ENCODE data around the gene PAX3. TPM values are rescaled to one million over a fixed set of nuclear protein-coding genes. Genes with fewer than 3 reads are reported as not detected.

Gene PAX3
- polyA plus RNA-seq, 4 donors, result 0.24 TPM; not detected in 3

DNA sequence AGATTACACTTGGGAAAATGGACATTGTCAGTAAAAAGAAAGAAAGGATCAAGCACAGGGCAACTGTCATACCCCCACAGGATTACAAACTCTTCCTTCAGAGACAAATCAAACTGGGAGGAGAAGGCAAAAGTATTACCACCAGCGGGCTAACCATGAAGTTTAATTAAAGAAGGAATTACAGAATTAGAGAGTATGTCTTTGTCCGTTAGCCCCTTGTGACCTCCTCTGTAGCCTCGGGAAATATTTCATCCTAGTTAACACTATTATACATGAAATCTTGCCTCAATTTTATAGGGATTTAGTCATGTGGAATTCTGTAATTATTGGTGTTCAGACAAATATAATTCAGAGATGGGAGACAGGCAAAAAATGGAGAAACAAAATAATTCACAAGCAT, 60.7 kb downstream of the PAX3 start:
- no peak for DNase-seq (ENCODE audit: low read depth in 4 of 4, low spot score in 3 of 4)

- no peak for DNase-seq (ENCODE audit: low read depth in 4 of 4, low spot score in 3 of 4)
Measured at GRCh38 chr2:222232839-222233238, 66.0 kb downstream of the PAX3 start.

DNA sequence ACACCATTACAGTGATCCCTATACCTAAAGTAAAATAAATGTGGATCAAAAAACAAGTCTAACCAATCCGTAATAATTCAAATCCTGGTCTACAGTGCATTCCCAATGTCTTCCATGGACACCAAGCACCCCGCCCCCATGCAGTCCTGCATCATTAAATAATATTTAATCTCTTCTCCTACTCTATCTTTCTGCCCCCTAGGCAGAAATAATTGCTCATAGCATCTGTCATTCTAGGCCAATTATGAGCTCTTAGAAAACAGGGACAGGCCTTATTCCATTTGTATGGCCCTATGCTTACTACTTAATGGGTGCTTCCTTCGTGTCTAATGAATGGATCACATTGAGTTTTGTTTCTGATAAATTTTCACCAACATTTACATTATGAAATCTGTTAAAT, 66.4 kb downstream of the PAX3 start:
- DNase-seq (ENCODE audit: low read depth in 4 of 4, low spot score in 3 of 4), result no peak

GRCh38 chr2:222228054-222228453, 70.7 kb downstream of the PAX3 start:
- no peak for DNase-seq (ENCODE audit: low read depth in 4 of 4, low spot score in 3 of 4)

DNA sequence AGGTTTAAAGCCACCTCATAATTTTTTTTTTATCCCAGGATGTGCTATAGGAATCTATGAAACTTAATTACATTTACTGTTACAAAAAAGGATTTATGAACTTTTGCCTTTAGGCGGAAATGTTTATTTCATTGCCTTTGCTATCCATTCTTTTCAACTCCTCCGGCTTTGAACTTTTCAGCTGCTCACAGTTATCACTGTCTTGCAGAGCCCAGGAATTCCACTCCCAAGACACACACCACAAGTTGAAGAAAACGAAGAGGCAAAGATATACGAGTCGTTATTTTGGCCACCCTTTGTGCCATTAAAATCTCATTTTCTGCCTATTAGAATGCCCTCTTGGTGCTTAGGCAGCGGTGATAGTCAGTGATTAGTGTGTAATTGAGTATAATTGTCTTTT, 80.0 kb downstream of the PAX3 start:
- DNase-seq (ENCODE audit: low read depth in 4 of 4, low spot score in 3 of 4), result no peak

GRCh38 chr2:222217712-222218111, 81.1 kb downstream of the PAX3 start:
- no peak for DNase-seq (ENCODE audit: low read depth in 4 of 4, low spot score in 3 of 4)

DNA sequence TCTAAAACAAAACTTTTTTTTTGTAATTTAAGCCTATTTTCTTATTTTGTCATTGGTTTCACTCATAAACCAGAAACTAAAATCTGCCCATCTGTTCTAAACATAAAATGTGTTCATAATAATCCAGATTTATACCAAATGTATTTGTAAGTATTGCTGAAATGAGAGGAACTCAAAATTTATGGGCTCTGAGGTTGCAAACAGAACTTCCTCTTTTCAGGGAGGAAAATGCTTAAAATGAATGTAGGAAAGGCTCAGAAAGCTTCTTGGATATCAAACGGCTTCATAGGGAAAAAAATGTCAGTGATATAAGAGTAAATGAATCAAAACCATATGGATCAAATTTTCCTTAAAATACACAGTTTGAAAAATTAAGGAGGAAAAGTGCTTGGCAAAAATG, 83.9 kb downstream of the PAX3 start:
- no peak for DNase-seq (ENCODE audit: low read depth in 4 of 4, low spot score in 3 of 4)

- no peak for DNase-seq (ENCODE audit: low read depth in 4 of 4, low spot score in 3 of 4)
Measured at GRCh38 chr2:222213049-222213448, 85.7 kb downstream of the PAX3 start.

GRCh38 chr2:222212571-222212970, 86.2 kb downstream of the PAX3 start:
- no peak for DNase-seq (ENCODE audit: low read depth in 4 of 4, low spot score in 3 of 4)

GRCh38 chr2:222208010-222208690, 90.6 kb downstream of the PAX3 start:
- DNase-seq (ENCODE audit: low read depth in 4 of 4, low spot score in 3 of 4), result no peak

GRCh38 chr2:222205136-222205535, 93.7 kb downstream of the PAX3 start:
- no peak for DNase-seq (ENCODE audit: low read depth in 4 of 4, low spot score in 3 of 4)

- DNase-seq (ENCODE audit: low read depth in 4 of 4, low spot score in 3 of 4), result peak in 2 of 4 donors; percentile 6 to 9
Measured at GRCh38 chr2:222203041-222203440, 95.8 kb downstream of the PAX3 start.

- DNase-seq (ENCODE audit: low read depth in 4 of 4, low spot score in 3 of 4), result no peak
Measured at GRCh38 chr2:222196159-222196558, 102.6 kb downstream of the PAX3 start.

DNA sequence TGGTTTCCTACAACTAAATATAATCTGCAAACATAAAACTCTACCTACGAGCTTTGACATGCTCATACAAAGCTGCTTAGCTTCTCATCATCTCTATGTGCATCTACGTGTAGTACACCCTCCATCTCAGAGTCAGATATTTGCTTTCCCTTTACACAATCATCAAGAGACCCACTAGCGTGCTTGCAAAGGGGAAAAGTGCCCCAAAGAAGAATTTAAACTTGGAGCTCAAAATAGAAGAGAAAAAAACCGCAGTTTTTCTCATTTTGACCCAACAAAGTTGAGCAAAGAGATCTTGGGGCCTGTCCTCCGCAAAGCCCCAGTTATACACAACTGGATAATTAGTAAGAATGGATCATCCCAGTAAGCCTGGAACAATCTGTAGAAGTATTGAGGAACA, 104.1 kb downstream of the PAX3 start:
- DNase-seq (ENCODE audit: low read depth in 4 of 4, low spot score in 3 of 4), result no peak

DNA sequence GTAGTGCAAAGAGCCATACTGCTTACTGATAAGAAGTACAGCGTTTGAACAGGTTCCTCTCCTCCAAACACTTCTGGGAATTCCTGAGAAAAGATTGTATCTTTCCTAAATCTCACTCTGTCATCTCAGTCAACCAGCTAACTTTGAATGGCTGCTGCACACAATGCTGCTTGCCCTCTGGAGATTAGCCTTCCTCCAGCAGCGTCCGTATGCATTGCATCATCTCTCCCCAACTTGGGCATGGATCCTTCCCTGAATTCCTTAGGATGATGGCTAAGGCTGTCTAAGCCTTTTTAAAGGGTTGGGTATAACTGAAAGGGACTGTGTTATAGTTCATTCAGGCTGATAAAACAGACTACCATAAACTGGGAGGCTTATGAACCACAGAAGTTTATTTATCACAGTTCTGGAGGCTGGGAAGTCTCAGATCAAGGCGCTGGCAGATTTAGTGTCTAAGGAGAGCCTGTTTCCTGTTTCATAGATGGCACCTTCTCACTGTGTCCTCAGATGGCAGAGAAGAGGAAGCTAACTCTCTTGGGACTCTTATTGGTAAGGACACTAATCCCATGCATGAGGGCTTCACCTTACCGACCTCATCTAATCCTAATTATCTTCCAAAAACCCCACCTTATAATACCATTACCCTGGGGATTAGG, 105.3 kb downstream of the PAX3 start:
- no peak for DNase-seq (ENCODE audit: low read depth in 4 of 4, low spot score in 3 of 4)

- no peak for DNase-seq (ENCODE audit: low read depth in 4 of 4, low spot score in 3 of 4)
Measured at GRCh38 chr2:222180619-222181018, 118.2 kb downstream of the PAX3 start.

- DNase-seq (ENCODE audit: low read depth in 4 of 4, low spot score in 3 of 4), result no peak
Measured at GRCh38 chr2:222179592-222179991, 119.2 kb downstream of the PAX3 start.

DNA sequence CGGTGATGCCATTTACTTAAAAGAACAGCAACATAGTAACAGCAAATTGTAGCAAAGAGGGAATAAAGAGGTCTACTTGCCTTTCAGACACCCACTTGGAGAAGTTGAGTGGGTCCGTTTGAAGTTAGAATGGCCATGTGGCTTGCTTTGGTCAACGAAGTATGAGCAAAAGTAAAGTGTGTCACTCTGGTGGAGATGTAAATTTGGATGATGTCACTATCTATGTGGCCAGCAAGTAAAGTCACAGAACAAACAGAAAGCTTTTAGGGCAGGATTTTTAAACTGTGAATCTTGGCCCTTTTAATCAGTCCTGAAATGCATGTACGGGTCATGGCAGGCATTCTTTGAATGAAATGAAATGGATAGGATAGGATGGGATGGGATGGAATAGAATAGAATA, 120.3 kb downstream of the PAX3 start:
- no peak for DNase-seq (ENCODE audit: low read depth in 4 of 4, low spot score in 3 of 4)

GRCh38 chr2:222176890-222177289, 121.9 kb downstream of the PAX3 start:
- no peak for DNase-seq (ENCODE audit: low read depth in 4 of 4, low spot score in 3 of 4)

GRCh38 chr2:222174450-222174849, 124.3 kb downstream of the PAX3 start:
- DNase-seq (ENCODE audit: low read depth in 4 of 4, low spot score in 3 of 4), result no peak

GRCh38 chr2:222169346-222169745, 129.5 kb downstream of the PAX3 start:
- DNase-seq (ENCODE audit: low read depth in 4 of 4, low spot score in 3 of 4), result no peak

- DNase-seq (ENCODE audit: low read depth in 4 of 4, low spot score in 3 of 4), result no peak
Measured at GRCh38 chr2:222167762-222168161, 131.0 kb downstream of the PAX3 start.

DNA sequence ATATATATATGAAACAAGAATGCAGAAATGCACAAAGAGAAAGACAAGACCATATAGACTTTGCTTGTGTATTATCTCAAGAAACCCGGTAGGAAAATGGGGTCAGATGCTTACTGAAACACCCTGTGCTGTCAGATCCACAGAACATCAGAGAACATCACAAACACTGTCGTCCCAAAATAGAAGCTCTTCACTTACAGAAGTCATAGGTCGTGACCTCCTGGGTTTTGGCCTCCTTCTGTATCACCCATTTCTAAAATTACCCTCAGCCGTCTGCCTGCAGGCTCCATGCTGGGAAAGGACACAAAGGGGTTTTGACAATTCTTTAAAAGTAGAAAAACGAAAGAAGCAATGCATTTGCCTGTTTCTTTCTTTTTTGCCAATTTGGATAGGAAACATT, 137.9 kb downstream of the PAX3 start:
- DNase-seq (ENCODE audit: low read depth in 4 of 4, low spot score in 3 of 4), result no peak

Measured in left renal pelvis (tissue), 4 donors.